DOHH2 (cell line): ENCODE data around the gene PARVB.

ENCODE experiments used
- H3F3A ChIP-seq: fragments of 200-600 bp; sonication (generic), shearing (Covaris generic); 2 replicates; pipeline ENCODE4 v1.6.0; 2016; ENCODE audit warnings: antibody characterized with exemption, mild to moderate bottlenecking; ENCODE audit not compliant: control insufficient read depth, insufficient read depth
- H3K27ac ChIP-seq: fragments of 200-600 bp; sonication (generic); 2 replicates; pipeline ENCODE4 v1.5.1; 2014; ENCODE audit warnings: low read depth, mild to moderate bottlenecking, low read length, moderate library complexity
- H3K27me3 ChIP-seq: fragments of 200-600 bp; sonication (generic); 2 replicates; pipeline ENCODE4 v1.6.1; 2014; ENCODE audit warnings: mild to moderate bottlenecking, low read length, mixed read lengths; ENCODE audit not compliant: control insufficient read depth
- H3K36me3 ChIP-seq: fragments of 200-600 bp; sonication (generic); 2 replicates; pipeline ENCODE4 v1.6.1; 2014; ENCODE audit warnings: mild to moderate bottlenecking, low read length, moderate library complexity, mixed read lengths; ENCODE audit not compliant: control insufficient read depth
- H3K4me1 ChIP-seq: fragments of 200-600 bp; sonication (generic); 2 replicates; pipeline ENCODE4 v1.6.1; 2014; ENCODE audit warnings: mild to moderate bottlenecking, low read length, mixed read lengths; ENCODE audit not compliant: control insufficient read depth
- H3K4me2 ChIP-seq: fragments of 200-600 bp; sonication (generic); 2 replicates; pipeline ENCODE4 v1.6.0; 2014; ENCODE audit warnings: mild to moderate bottlenecking, low read length, moderate library complexity
- H3K4me3 ChIP-seq: fragments of 200-600 bp; sonication (generic); 2 replicates; pipeline ENCODE4 v1.5.1; 2014; ENCODE audit warnings: mild to moderate bottlenecking, low read length, mixed read lengths
- H3K79me2 ChIP-seq: fragments of 200-600 bp; sonication (generic); 2 replicates; pipeline ENCODE4 v1.6.1; 2014; ENCODE audit warnings: mild to moderate bottlenecking, low read length, mixed read lengths; ENCODE audit not compliant: control insufficient read depth
- H3K9me2 ChIP-seq: fragments of 200-600 bp; sonication (generic); replicated peaks from 2 replicates; pipeline ENCODE4 v1.6.1; 2014; ENCODE audit warnings: mild to moderate bottlenecking, low read length, mixed read lengths; ENCODE audit not compliant: control insufficient read depth
- H3K9me3 ChIP-seq: fragments of 200-600 bp; sonication (generic); 2 replicates; pipeline ENCODE4 v1.6.1; 2014; ENCODE audit warnings: antibody characterized with exemption, low read length, mixed read lengths; ENCODE audit not compliant: control insufficient read depth, insufficient read depth
- H4K20me1 ChIP-seq: fragments of 200-600 bp; sonication (generic); 2 replicates; pipeline ENCODE4 v1.6.0; 2014; ENCODE audit warnings: low read depth, mild to moderate bottlenecking, antibody characterized with exemption, low read length, moderate library complexity; ENCODE audit not compliant: control insufficient read depth, insufficient read depth
- EZH2phosphoT487 ChIP-seq: fragments of 200-600 bp; sonication (generic); IDR thresholded peaks from 2 replicates; pipeline ENCODE4 v1.6.1; 2017; ENCODE audit warnings: borderline replicate concordance, mild to moderate bottlenecking, antibody characterized with exemption, low read length, moderate library complexity, mixed read lengths
- TF ChIP-seq, protein P1 (sequence below): fragments of 200-600 bp; sonication (generic); IDR thresholded peaks from one replicate; pipeline ENCODE4 v1.5.1; 2014; ENCODE audit warnings: antibody characterized with exemption, mild to moderate bottlenecking, low read depth, low read length; ENCODE audit not compliant: poor library complexity, severe bottlenecking

The PARVB gene

DNA sequence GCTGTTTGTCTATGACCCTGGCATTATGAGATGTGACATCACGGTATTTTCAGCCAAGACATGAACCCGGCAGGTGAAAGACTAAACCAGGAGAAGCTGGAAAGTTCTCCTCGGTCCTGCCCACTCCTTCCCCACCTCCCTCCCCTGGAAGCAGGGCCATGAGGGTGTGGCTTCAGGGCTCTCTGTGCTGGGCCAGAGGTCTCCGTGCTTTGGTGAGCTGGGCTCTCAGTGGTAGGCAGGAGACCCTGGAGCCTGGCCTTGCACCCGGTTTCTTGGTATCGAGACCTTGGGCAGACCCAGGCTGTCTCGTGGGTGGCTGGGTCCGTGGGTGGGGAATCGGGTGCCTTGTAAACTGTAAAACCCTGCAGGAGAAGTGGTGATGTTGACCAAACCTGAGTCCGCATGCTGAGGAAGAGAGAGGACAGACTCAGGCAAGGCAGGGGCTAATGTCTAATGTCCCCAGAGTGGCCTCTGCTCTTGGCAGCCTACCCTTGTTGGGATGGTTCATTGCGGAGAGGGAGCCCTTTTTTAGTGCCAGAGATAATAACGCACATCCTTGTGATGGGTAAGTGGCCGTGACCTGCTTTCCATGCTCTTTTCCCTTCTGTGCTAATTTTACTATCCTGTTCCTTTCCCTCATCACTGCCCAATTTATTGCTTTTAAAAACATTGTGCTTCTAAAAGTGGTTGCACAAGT lies 108.0 kb downstream of the PARVB start:
- H4K20me1 ChIP-seq = no peaks in the 10 kb centered on the region
- H3F3A ChIP-seq = no peaks in the 10 kb centered on the region
- no peaks in the 10 kb centered on the region for H3K9me3 ChIP-seq
- no peaks in the 10 kb centered on the region for H3K4me1 ChIP-seq
- no peaks in the 10 kb centered on the region for H3K36me3 ChIP-seq
- no peak overlapping the region for H3K4me3 ChIP-seq
- H3K27me3 ChIP-seq = no peaks in the 10 kb centered on the region; the same call in 1 of the 2 replicates
- H3K27ac ChIP-seq = no peak overlapping the region
- no peaks in the 10 kb centered on the region for H3K9me2 ChIP-seq
- TF ChIP-seq, protein P1, sequence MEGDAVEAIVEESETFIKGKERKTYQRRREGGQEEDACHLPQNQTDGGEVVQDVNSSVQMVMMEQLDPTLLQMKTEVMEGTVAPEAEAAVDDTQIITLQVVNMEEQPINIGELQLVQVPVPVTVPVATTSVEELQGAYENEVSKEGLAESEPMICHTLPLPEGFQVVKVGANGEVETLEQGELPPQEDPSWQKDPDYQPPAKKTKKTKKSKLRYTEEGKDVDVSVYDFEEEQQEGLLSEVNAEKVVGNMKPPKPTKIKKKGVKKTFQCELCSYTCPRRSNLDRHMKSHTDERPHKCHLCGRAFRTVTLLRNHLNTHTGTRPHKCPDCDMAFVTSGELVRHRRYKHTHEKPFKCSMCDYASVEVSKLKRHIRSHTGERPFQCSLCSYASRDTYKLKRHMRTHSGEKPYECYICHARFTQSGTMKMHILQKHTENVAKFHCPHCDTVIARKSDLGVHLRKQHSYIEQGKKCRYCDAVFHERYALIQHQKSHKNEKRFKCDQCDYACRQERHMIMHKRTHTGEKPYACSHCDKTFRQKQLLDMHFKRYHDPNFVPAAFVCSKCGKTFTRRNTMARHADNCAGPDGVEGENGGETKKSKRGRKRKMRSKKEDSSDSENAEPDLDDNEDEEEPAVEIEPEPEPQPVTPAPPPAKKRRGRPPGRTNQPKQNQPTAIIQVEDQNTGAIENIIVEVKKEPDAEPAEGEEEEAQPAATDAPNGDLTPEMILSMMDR = no peak
- TF ChIP-seq EZH2phosphoT487 = no peak
- H3K4me2 ChIP-seq = no peak overlapping the region
- no peaks in the 10 kb centered on the region for H3K79me2 ChIP-seq

DNA sequence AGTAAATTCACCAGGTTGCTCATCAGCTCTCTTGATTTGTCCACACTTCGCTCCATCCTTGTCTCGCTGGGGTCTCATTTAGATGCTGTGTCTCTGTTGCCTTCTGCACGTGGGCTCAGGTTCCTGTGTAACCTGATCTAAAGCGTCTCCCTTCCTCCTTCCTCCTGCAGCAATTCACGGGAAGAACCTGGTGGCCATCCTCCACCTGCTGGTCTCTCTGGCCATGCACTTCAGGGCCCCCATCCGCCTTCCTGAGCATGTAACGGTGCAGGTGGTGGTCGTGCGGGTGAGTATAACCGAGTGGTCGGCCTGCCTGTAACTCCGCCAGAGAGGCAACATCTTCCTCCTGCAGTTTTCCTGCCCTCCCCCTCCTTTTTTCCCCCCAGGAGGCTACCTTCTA lies 108.6 kb downstream of the PARVB start:
- no peaks in the 10 kb centered on the region for H3K36me3 ChIP-seq
- no peak overlapping the region for H3K4me2 ChIP-seq
- H4K20me1 ChIP-seq = no peaks in the 10 kb centered on the region
- no peak overlapping the region for H3K27ac ChIP-seq
- H3K9me3 ChIP-seq = no peaks in the 10 kb centered on the region
- no peaks in the 10 kb centered on the region; the same call in 1 of the 2 replicates for H3K27me3 ChIP-seq
- no peak overlapping the region for H3K4me3 ChIP-seq
- no peaks in the 10 kb centered on the region for H3K79me2 ChIP-seq
- no peaks in the 10 kb centered on the region for H3K4me1 ChIP-seq
- H3K9me2 ChIP-seq = no peaks in the 10 kb centered on the region
- no peaks in the 10 kb centered on the region for H3F3A ChIP-seq
- TF ChIP-seq, protein P1 = no peak
- no peak for TF ChIP-seq EZH2phosphoT487

DNA sequence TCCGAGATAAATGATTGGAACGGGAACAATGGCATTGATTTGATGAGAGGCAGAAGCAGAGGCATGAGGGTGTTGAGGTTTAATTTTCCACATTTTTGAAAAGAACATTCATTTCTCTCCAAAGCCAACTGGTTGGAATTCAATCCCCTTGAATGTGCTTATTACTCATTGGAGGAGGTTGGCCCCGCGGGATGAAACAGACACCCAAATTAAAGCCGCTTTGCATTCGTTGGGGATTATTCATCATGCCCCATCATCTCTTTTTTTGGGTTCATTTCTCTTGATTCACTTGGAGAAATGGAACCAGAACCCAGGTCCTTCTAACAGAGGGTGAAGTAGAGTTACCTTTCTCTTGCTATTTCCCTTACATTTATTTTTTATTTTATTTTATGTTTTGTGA lies 109.1 kb downstream of the PARVB start:
- no peak overlapping the region for H3K4me3 ChIP-seq
- H3K9me2 ChIP-seq = no peaks in the 10 kb centered on the region
- no peak overlapping the region for H3K4me2 ChIP-seq
- no peaks in the 10 kb centered on the region for H3F3A ChIP-seq
- no peaks in the 10 kb centered on the region; the same call in 1 of the 2 replicates for H3K27me3 ChIP-seq
- TF ChIP-seq, protein P1 = no peak
- no peak for TF ChIP-seq EZH2phosphoT487
- H3K9me3 ChIP-seq = no peaks in the 10 kb centered on the region
- H4K20me1 ChIP-seq = no peaks in the 10 kb centered on the region
- no peaks in the 10 kb centered on the region for H3K36me3 ChIP-seq
- H3K4me1 ChIP-seq = no peaks in the 10 kb centered on the region
- no peaks in the 10 kb centered on the region for H3K79me2 ChIP-seq
- H3K27ac ChIP-seq = no peak overlapping the region
